Measurements from ENCODE around the gene TMEM247. TPM values are rescaled to one million over a fixed set of nuclear protein-coding genes. Genes with fewer than 3 reads are reported as not detected.
A peak's percentile ranks its signal among the peaks of the same experiment; 100 is the strongest.

The TMEM247 gene
- total and polyA plus RNA-seq, 2 donors (not counting 3 experiments of a cell fraction or from before 2014, with no cell fraction given): not detected

DNA sequence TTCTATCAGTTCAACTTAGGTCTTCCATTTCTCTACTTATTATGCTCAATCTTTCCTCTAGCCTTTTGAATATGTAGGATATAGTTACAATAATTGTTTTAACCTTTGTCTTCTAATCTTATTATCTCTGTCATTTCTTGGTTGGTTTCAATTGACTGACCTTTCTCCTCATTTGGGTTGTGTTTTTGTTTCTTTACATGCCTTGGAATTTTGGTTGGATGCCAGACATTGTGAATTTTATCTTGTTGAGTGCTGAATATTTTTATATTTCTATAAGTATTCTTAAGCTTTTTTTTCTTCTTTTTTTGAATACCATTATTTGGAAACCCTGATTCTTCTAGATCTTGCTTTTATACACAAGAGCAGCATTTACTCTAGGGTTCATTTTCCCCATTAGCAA is 30.7 kb upstream of the TMEM247 start:
- ChIA-PET POLR2A (no interaction called here), CTCF (interaction anchor here (0.7 kb wide), 1 partner anchor 74 kb away, joined by 3 read pairs; no protein-coding TSS in a partner anchor)
- no TSS peak for BruUV-seq (replicated peaks)
- Histone ChIP-seq H3K27me3 (ENCODE audit: control insufficient read depth in 2 of 2, insufficient read depth in 2 of 2, low read length in 2 of 2) (peaks cover 9 to 19% of the 10 kb centered on the region in 2 experiments), H3K4me2 (ENCODE audit: insufficient read depth, low read length) (no peak overlapping the region), H3K4me1 (ENCODE audit: control insufficient read depth, extremely low read depth, insufficient read depth, low read length) (no peaks in the 10 kb centered on the region), H3K9ac (replicated peaks; ENCODE audit: extremely low read depth, insufficient read depth, low read length) (no peak overlapping the region), H4K20me1 (replicated peaks; ENCODE audit: control insufficient read depth, extremely low read depth, insufficient read depth, low read length) (no peaks in the 10 kb centered on the region), H3K4me3 (replicated peaks in 1 of 3; ENCODE audit: insufficient read depth in 1 of 3, low read depth in 1 of 3, low read length in 3 of 3) (no peak overlapping the region), H3K79me2 (ENCODE audit: control insufficient read depth, insufficient read depth, low read length) (no peaks in the 10 kb centered on the region), H3K9me3 (replicated peaks; ENCODE audit: control insufficient read depth, insufficient read depth, low read length) (no peaks in the 10 kb centered on the region), H3K27ac (ENCODE audit: insufficient read depth, low read depth, low read length) (no peak overlapping the region), H3K9me1 (replicated peaks; ENCODE audit: control insufficient read depth, extremely low read depth, insufficient read depth, low read length) (no peaks in the 10 kb centered on the region), H3K36me3 (ENCODE audit: control insufficient read depth in 2 of 2, extremely low read depth in 1 of 2, insufficient read depth in 2 of 2, low read length in 2 of 2) (no peaks in the 10 kb centered on the region), H2AFZ (ENCODE audit: low read depth, low read length) (no peak overlapping the region)
- FAIRE-seq (no peak), DNase-seq (ENCODE audit: low read depth, low spot score) (peak; percentile 63)
- intact Hi-C loops (cut with micrococcal nuclease) (no loop called here), dilution Hi-C loops (cut with MboI; ENCODE audit: extremely low pct_ligation_motif_present, low sequenced_read_pairs) (no loop called here)
- TF ChIP-seq FOS (IDR thresholded peaks at IDR 0.05; ENCODE audit: borderline replicate concordance, insufficient read depth, low read length): no peak
- TF ChIP-seq JUN (IDR thresholded peaks at IDR 0.05; ENCODE audit: borderline replicate concordance, insufficient read depth, insufficient read length, low read depth): no peak
- no peak for TF ChIP-seq EZH2 (IDR thresholded peaks at IDR 0.05; ENCODE audit: borderline replicate concordance, low read depth, low read length, severe bottlenecking)
- no peak for TF ChIP-seq POLR2A (IDR thresholded peaks at IDR 0.05; ENCODE audit: low read depth, low read length)
- TF ChIP-seq, protein P1, sequence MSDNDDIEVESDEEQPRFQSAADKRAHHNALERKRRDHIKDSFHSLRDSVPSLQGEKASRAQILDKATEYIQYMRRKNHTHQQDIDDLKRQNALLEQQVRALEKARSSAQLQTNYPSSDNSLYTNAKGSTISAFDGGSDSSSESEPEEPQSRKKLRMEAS (IDR thresholded peaks at IDR 0.05; ENCODE audit: insufficient read depth, insufficient read length): no peak
- no peak for TF ChIP-seq GATA2 (IDR thresholded peaks at IDR 0.05; ENCODE audit: insufficient read depth, insufficient read length, low read depth, low read length)
- no peak for TF ChIP-seq POLR2AphosphoS5 (IDR thresholded peaks at IDR 0.05; ENCODE audit: insufficient read depth, low read depth, low read length)
- TF ChIP-seq MYC (IDR thresholded peaks at IDR 0.05; ENCODE audit: low read depth, low read length): no peak
- TF ChIP-seq, protein P2, sequence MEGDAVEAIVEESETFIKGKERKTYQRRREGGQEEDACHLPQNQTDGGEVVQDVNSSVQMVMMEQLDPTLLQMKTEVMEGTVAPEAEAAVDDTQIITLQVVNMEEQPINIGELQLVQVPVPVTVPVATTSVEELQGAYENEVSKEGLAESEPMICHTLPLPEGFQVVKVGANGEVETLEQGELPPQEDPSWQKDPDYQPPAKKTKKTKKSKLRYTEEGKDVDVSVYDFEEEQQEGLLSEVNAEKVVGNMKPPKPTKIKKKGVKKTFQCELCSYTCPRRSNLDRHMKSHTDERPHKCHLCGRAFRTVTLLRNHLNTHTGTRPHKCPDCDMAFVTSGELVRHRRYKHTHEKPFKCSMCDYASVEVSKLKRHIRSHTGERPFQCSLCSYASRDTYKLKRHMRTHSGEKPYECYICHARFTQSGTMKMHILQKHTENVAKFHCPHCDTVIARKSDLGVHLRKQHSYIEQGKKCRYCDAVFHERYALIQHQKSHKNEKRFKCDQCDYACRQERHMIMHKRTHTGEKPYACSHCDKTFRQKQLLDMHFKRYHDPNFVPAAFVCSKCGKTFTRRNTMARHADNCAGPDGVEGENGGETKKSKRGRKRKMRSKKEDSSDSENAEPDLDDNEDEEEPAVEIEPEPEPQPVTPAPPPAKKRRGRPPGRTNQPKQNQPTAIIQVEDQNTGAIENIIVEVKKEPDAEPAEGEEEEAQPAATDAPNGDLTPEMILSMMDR (IDR thresholded peaks at IDR 0.05; ENCODE audit: extremely low read depth in 1 of 2, insufficient read depth in 1 of 2, low read depth in 1 of 2, low read length in 2 of 2): no peak
